Right lobe of liver (tissue), 6 donors: ENCODE measurements around the gene GTPBP10. TPM values are rescaled to one million over a fixed set of nuclear protein-coding genes. Genes with fewer than 3 reads are reported as not detected.

Source experiments
- ATAC-seq, 4 donors: fragments of 200-7000 bp; cut with Tn5 transposase; one replicate each; pipeline ENCODE4 v1.9.1; 2020; ENCODE audit warnings: mild to moderate bottlenecking in 4 of 4, moderate library complexity in 4 of 4
- DNase-seq, 3 donors: peaks; one replicate each; pipeline ENCODE4 v3.0.0-alpha.2; 2020
- H3K27ac ChIP-seq, 3 donors: fragments of 200-600 bp; one replicate each; pipeline ENCODE4 v1.8.0; 2022
- H3K27me3 ChIP-seq, 2 donors: fragments of 200-600 bp; one replicate each; pipeline ENCODE4 v1.8.0; 2022
- H3K36me3 ChIP-seq, 4 donors: fragments of 200-600 bp; sonication (generic) in 1 of 4; one replicate each; pipeline versions ENCODE4 v1.5.1 to v1.8.0; 2017 to 2022; ENCODE audit warnings: control low read depth in 1 of 4
- H3K4me1 ChIP-seq, 4 donors: fragments of 200-600 bp; sonication (generic) in 1 of 4; one replicate each; pipeline versions ENCODE4 v1.5.1 to v1.8.0; 2017 to 2022; ENCODE audit warnings: control low read depth in 1 of 4
- H3K4me3 ChIP-seq, 3 donors: fragments of 200-600 bp; one replicate each; pipeline ENCODE4 v1.8.0; 2022
- H3K9me3 ChIP-seq, 4 donors: fragments of 200-600 bp; sonication (generic) in 1 of 4; one replicate each; pipeline versions ENCODE4 v1.5.1 to v1.8.0; 2017 to 2022; ENCODE audit warnings: control low read depth in 1 of 4
- POLR2A ChIP-seq: fragments of 450-650 bp; IDR thresholded peaks from one replicate; pipeline ENCODE4 v1.6.1; 2017; ENCODE audit warnings: antibody characterized with exemption, mild to moderate bottlenecking
- WGBS: methylation state at CpG from one replicate; pipeline ENCODE4 v1.1.6; 2018; ENCODE audit warnings: low coverage, low lambda C conversion rate; ENCODE audit not compliant: insufficient coverage; ENCODE audit errors: missing lambda C conversion rate; 5-methylcytosine and 5-hydroxymethylcytosine counted together
- intact Hi-C, 2 donors: fragments of 100-400 bp; cut with DNase I; formaldehyde crosslinking; loops; one replicate each; pipeline versions ENCODE4 v1.11.2 to v1.14.1; 2022
- total RNA-seq, 6 experiments: library from RNA; depleted of rRNA in 2 of 6; stranded (reverse); fragments of >200 nt in 2 of 6; fragmentation: NEBNext Ultra II Directional in 3 of 6; extraction: Animal tissue kit (Norgen Biotek cat#: 25700) in 3 of 6; gene quantifications; one replicate each; pipeline versions ENCODE4 v1.1.0 to v1.2.4, GENCODE V29; 2016 to 2023
- TF ChIP-seq, protein P1 (sequence below), 4 donors: fragments of 200-600 bp in 3 of 4; fragments of 450-650 bp in 1 of 4; IDR thresholded peaks; one replicate each; pipeline versions ENCODE4 v1.5.1 to v1.8.0; 2016 to 2022; ENCODE audit warnings: antibody characterized with exemption in 4 of 4, mild to moderate bottlenecking in 2 of 4
- donor health status: DM: no; HTN: yes; CAD: no.
- donor health status: DM: no; HTN: no; CAD: no.
- donor health status: DM: no; HTN: no; CAD: no.
- donor health status: DM: no; HTN: yes; CAD: no.
- donor health status: DM: no; HTN: yes; CAD: no.

The GTPBP10 gene
- total RNA-seq, 6 experiments from 2014 or later, result 16.1 to 21.8 (median 18.7) TPM

DNA sequence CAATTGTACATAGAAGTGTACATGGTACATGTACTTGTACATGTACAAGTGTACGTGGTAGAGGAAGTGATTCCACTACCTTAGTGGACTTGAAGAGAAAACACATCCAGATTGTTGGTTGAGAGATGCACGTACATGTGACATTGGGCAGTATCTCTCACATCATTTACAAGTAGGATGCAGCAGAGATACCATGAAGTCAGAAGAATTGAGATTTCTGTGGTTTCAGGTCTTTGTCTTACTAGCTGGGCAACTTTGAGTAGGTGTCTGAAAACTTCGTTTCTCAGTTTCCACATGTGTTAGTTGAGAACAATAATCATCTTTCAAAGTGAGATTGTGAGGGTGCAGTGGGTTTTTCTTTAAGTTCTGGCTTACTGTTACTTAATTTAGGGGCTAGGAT, 78.2 kb downstream of the GTPBP10 start:
- TF ChIP-seq, protein P1, sequence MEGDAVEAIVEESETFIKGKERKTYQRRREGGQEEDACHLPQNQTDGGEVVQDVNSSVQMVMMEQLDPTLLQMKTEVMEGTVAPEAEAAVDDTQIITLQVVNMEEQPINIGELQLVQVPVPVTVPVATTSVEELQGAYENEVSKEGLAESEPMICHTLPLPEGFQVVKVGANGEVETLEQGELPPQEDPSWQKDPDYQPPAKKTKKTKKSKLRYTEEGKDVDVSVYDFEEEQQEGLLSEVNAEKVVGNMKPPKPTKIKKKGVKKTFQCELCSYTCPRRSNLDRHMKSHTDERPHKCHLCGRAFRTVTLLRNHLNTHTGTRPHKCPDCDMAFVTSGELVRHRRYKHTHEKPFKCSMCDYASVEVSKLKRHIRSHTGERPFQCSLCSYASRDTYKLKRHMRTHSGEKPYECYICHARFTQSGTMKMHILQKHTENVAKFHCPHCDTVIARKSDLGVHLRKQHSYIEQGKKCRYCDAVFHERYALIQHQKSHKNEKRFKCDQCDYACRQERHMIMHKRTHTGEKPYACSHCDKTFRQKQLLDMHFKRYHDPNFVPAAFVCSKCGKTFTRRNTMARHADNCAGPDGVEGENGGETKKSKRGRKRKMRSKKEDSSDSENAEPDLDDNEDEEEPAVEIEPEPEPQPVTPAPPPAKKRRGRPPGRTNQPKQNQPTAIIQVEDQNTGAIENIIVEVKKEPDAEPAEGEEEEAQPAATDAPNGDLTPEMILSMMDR (IDR thresholded peaks at IDR 0.05), result no peak
- no peak for TF ChIP-seq POLR2A
- Histone ChIP-seq H3K27me3 (no peaks in the 10 kb centered on the region), H3K4me1 (no peaks in the 10 kb centered on the region), H3K4me3 (no peak overlapping the region), H3K27ac (no peak overlapping the region), H3K9me3 (no peaks in the 10 kb centered on the region), H3K36me3 (no peaks in the 10 kb centered on the region)
- ATAC-seq (no peak), DNase-seq (no peak)
- intact Hi-C loops, result no loop called here
- WGBS, result 90% methylated on average over 3 of the region's 3 CpGs

DNA sequence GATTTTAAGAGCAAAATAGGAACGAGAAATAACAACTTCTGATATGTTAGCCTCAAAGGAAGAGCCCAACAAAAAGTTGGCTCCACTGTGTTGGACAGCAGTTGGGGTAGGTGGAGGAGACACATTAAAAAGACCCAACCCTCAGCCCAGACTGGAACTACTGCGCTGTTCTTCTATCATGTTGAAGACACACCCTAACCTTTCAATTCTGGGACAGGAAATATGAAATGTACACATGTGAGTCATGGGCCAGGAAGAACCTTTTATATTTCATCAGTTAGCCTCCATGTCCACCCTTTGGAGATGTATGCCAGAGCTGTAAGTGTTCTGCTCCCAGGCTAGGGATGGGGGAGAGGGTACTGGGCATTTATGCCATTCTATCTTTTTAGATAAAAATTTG, 78.9 kb downstream of the GTPBP10 start:
- 42% methylated on average over 2 of the region's 2 CpGs for WGBS
- intact Hi-C loops, result no loop called here
- no peak for DNase-seq
- Histone ChIP-seq H3K4me3 (no peak overlapping the region), H3K4me1 (no peaks in the 10 kb centered on the region), H3K9me3 (no peaks in the 10 kb centered on the region), H3K27me3 (no peaks in the 10 kb centered on the region), H3K27ac (no peak overlapping the region), H3K36me3 (no peaks in the 10 kb centered on the region)
- peak in 1 of 4 donors; percentile 28 for ATAC-seq
- TF ChIP-seq, protein P1 (IDR thresholded peaks at IDR 0.05), result no peak
- TF ChIP-seq POLR2A, result no peak

DNA sequence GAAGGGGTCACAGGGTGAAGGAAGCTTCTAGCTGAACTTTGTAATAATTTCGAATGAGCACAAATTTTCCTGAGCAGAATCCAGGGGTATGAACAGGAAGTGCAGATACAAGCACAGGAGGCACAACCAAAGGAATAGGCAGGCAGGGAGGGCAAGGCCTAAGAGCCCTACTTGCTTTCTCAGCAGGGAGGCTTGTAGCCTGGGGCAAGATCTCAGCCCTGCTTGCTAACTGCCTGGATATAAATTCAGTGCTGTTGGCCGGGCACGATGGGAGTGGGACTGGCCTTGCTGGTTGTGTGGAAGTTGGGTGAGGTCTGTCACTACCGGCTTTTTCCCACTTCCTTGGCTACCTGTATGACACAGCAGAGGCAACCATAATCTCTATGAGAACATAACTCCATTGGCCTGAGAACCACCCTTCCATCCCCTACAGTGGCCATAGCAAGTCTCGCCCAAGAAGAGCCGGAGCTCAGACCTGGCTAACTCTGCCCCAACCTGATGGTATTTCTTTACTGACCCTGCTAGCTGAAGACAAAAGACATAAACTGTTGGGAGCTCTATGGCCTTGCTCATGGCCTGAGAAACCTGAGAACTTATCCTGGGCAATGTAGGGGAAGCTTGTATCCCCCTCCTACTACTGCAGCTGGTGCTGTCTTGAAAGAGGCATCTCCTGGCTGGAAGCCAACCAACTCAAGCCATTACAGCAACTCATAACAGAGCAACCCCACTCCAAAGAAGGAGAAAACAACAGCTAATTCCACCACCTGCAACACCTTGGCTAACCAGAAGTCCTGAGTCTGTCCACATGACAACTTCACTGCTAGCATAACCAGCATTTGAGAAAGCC, 84.3 kb downstream of the GTPBP10 start:
- WGBS, result 33% methylated on average over 1 of the region's 6 CpGs
- H3K27me3 ChIP-seq, result no peaks in the 10 kb centered on the region
- no peak overlapping the region for H3K4me3 ChIP-seq
- H3K27ac ChIP-seq, result no peak overlapping the region
- intact Hi-C loops, result no loop called here
- H3K9me3 ChIP-seq, result no peaks in the 10 kb centered on the region
- no peak for TF ChIP-seq POLR2A
- TF ChIP-seq, protein P1 (IDR thresholded peaks at IDR 0.05), result no peak
- no peaks in the 10 kb centered on the region for H3K4me1 ChIP-seq
- ATAC-seq (no peak), DNase-seq (no peak)
- no peaks in the 10 kb centered on the region for H3K36me3 ChIP-seq

DNA sequence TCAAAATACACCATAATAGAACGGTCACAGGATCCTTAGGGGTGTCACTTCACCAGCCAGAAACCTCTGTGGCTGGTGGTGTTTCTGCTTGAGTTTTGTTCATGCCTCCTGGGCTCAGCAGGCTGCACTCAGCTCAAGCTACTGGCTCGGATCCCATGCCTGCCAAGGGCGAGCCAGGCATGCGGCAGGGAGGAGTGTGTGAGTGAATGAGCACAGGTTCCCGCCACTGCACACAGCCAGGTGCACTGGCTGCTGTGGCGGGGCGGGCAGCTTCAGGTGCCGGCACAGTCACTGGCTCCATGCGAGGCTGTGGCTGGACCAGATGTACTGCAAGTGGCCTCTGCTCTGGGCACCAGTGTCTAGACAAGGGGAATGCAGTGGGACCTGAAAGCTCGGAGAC, 86.2 kb downstream of the GTPBP10 start:
- Histone ChIP-seq H3K4me1 (no peaks in the 10 kb centered on the region), H3K36me3 (no peaks in the 10 kb centered on the region), H3K27ac (no peak overlapping the region), H3K27me3 (no peaks in the 10 kb centered on the region), H3K4me3 (no peak overlapping the region), H3K9me3 (no peaks in the 10 kb centered on the region)
- intact Hi-C loops, result no loop called here
- WGBS, result 33% methylated on average over 3 of the region's 10 CpGs
- TF ChIP-seq, protein P1 (IDR thresholded peaks at IDR 0.05), result no peak
- DNase-seq (no peak), ATAC-seq (no peak)
